Caco-2 (cell line): ENCODE results near the gene KCNC2. TPM values are rescaled to one million over a fixed set of nuclear protein-coding genes. Genes with fewer than 3 reads are reported as not detected.

ENCODE experiments used
- BruUV-seq: library from RNA; stranded (reverse); fragments of 400-500 nt; replicated peaks from 2 replicates; lab custom pipeline; 2021; lab: Mats Ljungman, UMichigan
- CTCF ChIA-PET: fragments of 300-600 bp; sonication (Branson Sonifier 250); formaldehyde crosslinking; loops from one replicate; lab custom pipeline; 2022; ENCODE audit warnings: antibody characterized with exemption; lab: Charles Lee
- POLR2A ChIA-PET: fragments of 300-600 bp; sonication (Branson Sonifier 250); formaldehyde crosslinking; loops from one replicate; lab custom pipeline; 2022; ENCODE audit warnings: antibody characterized with exemption; lab: Charles Lee
- DNase-seq, 2 experiments: peaks; one replicate each; pipeline versions ENCODE4 v3.0.0 to v3.0.0-alpha.2; 2020 to 2022
- H3K27me3 ChIP-seq: replicated peaks from 2 replicates; pipeline ENCODE4 v1.6.0; 2011; ENCODE audit warnings: low read length; ENCODE audit not compliant: control insufficient read depth, insufficient read depth
- H3K36me3 ChIP-seq: 2 replicates; pipeline ENCODE4 v1.5.1; 2011; ENCODE audit warnings: low read length; ENCODE audit not compliant: control insufficient read depth, insufficient read depth
- H3K4me1 ChIP-seq: fragments of 250-450 bp; sonication (Bioruptor Pico); 2 replicates; pipeline ENCODE4 v1.5.1; 2020; ENCODE audit warnings: mild to moderate bottlenecking
- H3K4me3 ChIP-seq: 2 replicates; pipeline ENCODE4 v1.5.1; 2011; ENCODE audit warnings: low read depth, mild to moderate bottlenecking, control low read depth, low read length
- H3K9me3 ChIP-seq: fragments of 250-450 bp; sonication (Bioruptor Pico); 2 replicates; pipeline ENCODE4 v1.5.1; 2020; ENCODE audit warnings: mild to moderate bottlenecking, moderate library complexity
- H3K27ac Mint-ChIP-seq: one replicate; pipeline ENCODE4 v1.8.0; 2022; ENCODE audit warnings: mixed read lengths; ENCODE audit not compliant: unreplicated experiment
- H3K27me3 Mint-ChIP-seq: one replicate; pipeline ENCODE4 v1.8.0; 2022; ENCODE audit warnings: mixed read lengths; ENCODE audit not compliant: insufficient read depth, unreplicated experiment
- H3K36me3 Mint-ChIP-seq: one replicate; pipeline ENCODE4 v1.8.0; 2022; ENCODE audit warnings: mild to moderate bottlenecking, mixed read lengths; ENCODE audit not compliant: insufficient read depth, unreplicated experiment
- H3K4me1 Mint-ChIP-seq: one replicate; pipeline ENCODE4 v1.8.0; 2022; ENCODE audit warnings: low read depth, mixed read lengths; ENCODE audit not compliant: unreplicated experiment
- H3K4me3 Mint-ChIP-seq: one replicate; pipeline ENCODE4 v1.8.0; 2022; ENCODE audit warnings: mild to moderate bottlenecking, moderate library complexity, mixed read lengths; ENCODE audit not compliant: unreplicated experiment
- H3K9me3 Mint-ChIP-seq: one replicate; pipeline ENCODE4 v1.8.0; 2022; ENCODE audit warnings: mixed read lengths; ENCODE audit not compliant: unreplicated experiment
- CTCF ChIP-seq, 2 experiments: fragments of 200-600 bp in 1 of 2; IDR thresholded peaks; 1 replicate in 1 of 2; 2 replicates in 1 of 2; pipeline versions ENCODE4 v1.5.1 to v1.8.0; 2011 to 2022; ENCODE audit warnings: antibody characterized with exemption in 1 of 2, control low read depth in 1 of 2, inconsistent platforms in 1 of 2, low read depth in 1 of 2, low read length in 1 of 2, mild to moderate bottlenecking in 1 of 2, moderate library complexity in 1 of 2; ENCODE audit not compliant: insufficient read depth in 1 of 2, severe bottlenecking in 1 of 2, unreplicated experiment in 1 of 2
- intact Hi-C: fragments of 100-400 bp; cut with micrococcal nuclease; formaldehyde crosslinking; loops from one replicate; pipeline ENCODE4 v1.10.0; 2022; ENCODE audit not compliant: unreplicated experiment
- total RNA-seq: library from RNA; stranded (reverse); gene quantifications from 2 replicates; pipeline ENCODE4 v1.2.3, GENCODE V29; 2022

KCNC2 gene
- total RNA-seq, 1 experiment from 2014 or later = not detected

GRCh38 chr12:75011120-75011519 lies 198.5 kb downstream of the KCNC2 start:
- CTCF ChIA-PET = no interaction called here
- intact Hi-C loops = no loop called here
- Mint-ChIP-seq H3K27me3 (no peaks in the 10 kb centered on the region), H3K27ac (no peak overlapping the region), H3K4me1 (no peaks in the 10 kb centered on the region), H3K9me3 (no peaks in the 10 kb centered on the region), H3K4me3 (no peak overlapping the region), H3K36me3 (no peaks in the 10 kb centered on the region)
- BruUV-seq = no TSS peak
- Histone ChIP-seq H3K9me3 (no peaks in the 10 kb centered on the region), H3K4me1 (no peaks in the 10 kb centered on the region), H3K4me3 (no peak overlapping the region), H3K27me3 (no peaks in the 10 kb centered on the region), H3K36me3 (no peaks in the 10 kb centered on the region)
- POLR2A ChIA-PET = no interaction called here
- DNase-seq = no peak
- no peak for TF ChIP-seq CTCF (IDR thresholded peaks at IDR 0.05; ENCODE audit: insufficient read depth in 1 of 2, low read depth in 1 of 2, low read length in 1 of 2, severe bottlenecking in 1 of 2, unreplicated experiment in 1 of 2)

GRCh38 chr12:75007133-75007532 lies 202.5 kb downstream of the KCNC2 start:
- BruUV-seq = no TSS peak
- H3K36me3 Mint-ChIP-seq = no peaks in the 10 kb centered on the region
- H3K4me1 ChIP-seq = no peaks in the 10 kb centered on the region
- no peaks in the 10 kb centered on the region for H3K27me3 ChIP-seq
- no peaks in the 10 kb centered on the region for H3K36me3 ChIP-seq
- H3K27me3 Mint-ChIP-seq = no peaks in the 10 kb centered on the region
- H3K9me3 Mint-ChIP-seq = no peaks in the 10 kb centered on the region
- H3K9me3 ChIP-seq = no peaks in the 10 kb centered on the region
- H3K27ac Mint-ChIP-seq = no peak overlapping the region
- H3K4me3 Mint-ChIP-seq = no peak overlapping the region
- no peak for DNase-seq
- intact Hi-C loops = no loop called here
- ChIA-PET CTCF (no interaction called here), POLR2A (no interaction called here)
- TF ChIP-seq CTCF (IDR thresholded peaks at IDR 0.05; ENCODE audit: insufficient read depth in 1 of 2, low read depth in 1 of 2, low read length in 1 of 2, severe bottlenecking in 1 of 2, unreplicated experiment in 1 of 2) = no peak
- no peak overlapping the region for H3K4me3 ChIP-seq
- no peaks in the 10 kb centered on the region for H3K4me1 Mint-ChIP-seq

GRCh38 chr12:75000120-75000519 lies 209.5 kb downstream of the KCNC2 start:
- H3K36me3 ChIP-seq = no peaks in the 10 kb centered on the region
- no peaks in the 10 kb centered on the region for H3K27me3 ChIP-seq
- no peak overlapping the region for H3K27ac Mint-ChIP-seq
- no peak overlapping the region for H3K4me3 Mint-ChIP-seq
- H3K4me1 Mint-ChIP-seq = no peaks in the 10 kb centered on the region
- no peaks in the 10 kb centered on the region for H3K36me3 Mint-ChIP-seq
- no peaks in the 10 kb centered on the region for H3K27me3 Mint-ChIP-seq
- BruUV-seq = no TSS peak
- intact Hi-C loops = no loop called here
- H3K4me3 ChIP-seq = no peak overlapping the region
- no peak for DNase-seq
- ChIA-PET CTCF (no interaction called here), POLR2A (no interaction called here)
- no peaks in the 10 kb centered on the region for H3K4me1 ChIP-seq
- H3K9me3 Mint-ChIP-seq = no peaks in the 10 kb centered on the region
- TF ChIP-seq CTCF (IDR thresholded peaks at IDR 0.05; ENCODE audit: insufficient read depth in 1 of 2, low read depth in 1 of 2, low read length in 1 of 2, severe bottlenecking in 1 of 2, unreplicated experiment in 1 of 2) = no peak
- H3K9me3 ChIP-seq = no peaks in the 10 kb centered on the region
